Breast epithelium (tissue), 4 donors: ENCODE results near the gene KRT79. TPM values are rescaled to one million over a fixed set of nuclear protein-coding genes. Genes with fewer than 3 reads are reported as not detected.

ENCODE experiments used
- DNase-seq, 2 donors: peaks; one replicate each; pipeline ENCODE4 v3.0.0-alpha.2; 2019; ENCODE audit warnings: low spot score in 2 of 2
- H3K27ac ChIP-seq, 2 donors: fragments of 200-600 bp; sonication (generic) in 1 of 2; one replicate each; pipeline ENCODE4 v1.5.1; 2016 to 2019; ENCODE audit warnings: mild to moderate bottlenecking in 1 of 2
- H3K27me3 ChIP-seq, 2 donors: fragments of 200-600 bp; sonication (generic) in 1 of 2; one replicate each; pipeline versions ENCODE4 v1.5.1 to v1.6.0; 2017 to 2019; ENCODE audit warnings: control low read depth in 1 of 2, mild to moderate bottlenecking in 1 of 2
- H3K36me3 ChIP-seq: fragments of 200-600 bp; one replicate; pipeline ENCODE4 v1.5.1; 2019
- H3K4me1 ChIP-seq, 2 donors: fragments of 200-600 bp; sonication (generic); one replicate each; pipeline ENCODE4 v1.5.1; 2016 to 2019; ENCODE audit warnings: control low read depth in 1 of 2
- H3K4me3 ChIP-seq, 3 donors: fragments of 200-600 bp; sonication (generic); 1 replicate in 2 of 3; 2 replicates in 1 of 3; pipeline ENCODE4 v1.5.1; 2016 to 2019; ENCODE audit warnings: mild to moderate bottlenecking in 3 of 3, moderate library complexity in 2 of 3
- H3K9me3 ChIP-seq, 2 donors: fragments of 200-600 bp; sonication (generic) in 1 of 2; one replicate each; pipeline ENCODE4 v1.5.1; 2016 to 2019; ENCODE audit warnings: control low read depth in 1 of 2
- CTCF ChIP-seq, 3 donors: fragments of 450-650 bp; IDR thresholded peaks; one replicate each; pipeline ENCODE4 v1.5.1; 2016 to 2017; ENCODE audit warnings: antibody characterized with exemption in 3 of 3, mild to moderate bottlenecking in 3 of 3, moderate library complexity in 3 of 3
- POLR2A ChIP-seq: fragments of 450-650 bp; IDR thresholded peaks from one replicate; pipeline ENCODE4 v1.6.1; 2016; ENCODE audit warnings: antibody characterized with exemption, mild to moderate bottlenecking, moderate library complexity
- POLR2AphosphoS5 ChIP-seq, 3 donors: sonication (generic); formaldehyde crosslinking; IDR thresholded peaks; one replicate each; pipeline ENCODE4 v1.6.1; 2017; ENCODE audit warnings: antibody characterized with exemption in 3 of 3
- intact Hi-C: fragments of 100-400 bp; cut with DNase I; formaldehyde crosslinking; loops from one replicate; pipeline ENCODE4 v1.15.1; 2023; ENCODE audit warnings: low total_unique reads
- total RNA-seq, 3 donors: library from RNA; depleted of rRNA; stranded (reverse); fragments of >200 nt; gene quantifications; one replicate each; pipeline ENCODE4 v1.1.0, GENCODE V29; 2016

KRT79 gene
- total RNA-seq, 3 donors from 2014 or later: 0.48 to 1.3 TPM; not detected in 1

- Histone ChIP-seq H3K27me3 (peaks cover 0 to 8% of the 10 kb centered on the region in 2 donors), H3K27ac (no peak overlapping the region), H3K36me3 (no peaks in the 10 kb centered on the region), H3K9me3 (no peaks in the 10 kb centered on the region), H3K4me3 (no peak overlapping the region), H3K4me1 (no peaks in the 10 kb centered on the region)
- intact Hi-C loops: no loop called here
- TF ChIP-seq CTCF (IDR thresholded peaks at IDR 0.05) (no peak), POLR2AphosphoS5 (IDR thresholded peaks at IDR 0.05) (no peak)
- DNase-seq: no peak
Measured at GRCh38 chr12:52805739-52806138, 28.4 kb downstream of the KRT79 start.

- Histone ChIP-seq H3K36me3 (no peaks in the 10 kb centered on the region), H3K27ac (no peak overlapping the region), H3K4me3 (no peak overlapping the region), H3K9me3 (no peaks in the 10 kb centered on the region), H3K4me1 (no peaks in the 10 kb centered on the region), H3K27me3 (peaks cover 0 to 8% of the 10 kb centered on the region in 2 donors)
- no peak for TF ChIP-seq POLR2AphosphoS5 (IDR thresholded peaks at IDR 0.05)
- TF ChIP-seq POLR2A: no peak
- TF ChIP-seq CTCF (IDR thresholded peaks at IDR 0.05): no peak
- DNase-seq: no peak
- intact Hi-C loops: no loop called here
Measured at GRCh38 chr12:52805000-52805399, 29.1 kb downstream of the KRT79 start.

- intact Hi-C loops: no loop called here
- Histone ChIP-seq H3K4me1 (no peaks in the 10 kb centered on the region), H3K27ac (no peak overlapping the region), H3K9me3 (no peaks in the 10 kb centered on the region), H3K27me3 (peaks cover 0 to 3% of the 10 kb centered on the region in 2 donors), H3K4me3 (no peak overlapping the region), H3K36me3 (no peaks in the 10 kb centered on the region)
- TF ChIP-seq POLR2AphosphoS5 (IDR thresholded peaks at IDR 0.05): no peak
- TF ChIP-seq POLR2A: no peak
- TF ChIP-seq CTCF (IDR thresholded peaks at IDR 0.05): no peak
- DNase-seq: no peak
Measured at GRCh38 chr12:52802442-52802841, 31.7 kb downstream of the KRT79 start.

GRCh38 chr12:52801773-52802172, 32.3 kb downstream of the KRT79 start:
- Histone ChIP-seq H3K27me3 (no peaks in the 10 kb centered on the region), H3K27ac (no peak overlapping the region), H3K4me3 (no peak overlapping the region), H3K4me1 (no peaks in the 10 kb centered on the region), H3K36me3 (no peaks in the 10 kb centered on the region), H3K9me3 (no peaks in the 10 kb centered on the region)
- TF ChIP-seq POLR2A (no peak), CTCF (IDR thresholded peaks at IDR 0.05) (no peak), POLR2AphosphoS5 (IDR thresholded peaks at IDR 0.05) (no peak)
- intact Hi-C loops: no loop called here
- no peak for DNase-seq

GRCh38 chr12:52800259-52800917, 33.7 kb downstream of the KRT79 start:
- Histone ChIP-seq H3K36me3 (no peaks in the 10 kb centered on the region), H3K4me3 (no peak overlapping the region), H3K27me3 (no peaks in the 10 kb centered on the region), H3K9me3 (no peaks in the 10 kb centered on the region), H3K27ac (no peak overlapping the region), H3K4me1 (no peaks in the 10 kb centered on the region)
- DNase-seq: no peak
- intact Hi-C loops: no loop called here
- TF ChIP-seq POLR2A (no peak), POLR2AphosphoS5 (IDR thresholded peaks at IDR 0.05) (no peak), CTCF (IDR thresholded peaks at IDR 0.05) (no peak)
